ENCODE data around the gene PRKCA. TPM values are rescaled to one million over a fixed set of nuclear protein-coding genes. Genes with fewer than 3 reads are reported as not detected.

PRKCA gene
- total RNA-seq, 1 experiment from 2014 or later: 20.7 TPM

DNA sequence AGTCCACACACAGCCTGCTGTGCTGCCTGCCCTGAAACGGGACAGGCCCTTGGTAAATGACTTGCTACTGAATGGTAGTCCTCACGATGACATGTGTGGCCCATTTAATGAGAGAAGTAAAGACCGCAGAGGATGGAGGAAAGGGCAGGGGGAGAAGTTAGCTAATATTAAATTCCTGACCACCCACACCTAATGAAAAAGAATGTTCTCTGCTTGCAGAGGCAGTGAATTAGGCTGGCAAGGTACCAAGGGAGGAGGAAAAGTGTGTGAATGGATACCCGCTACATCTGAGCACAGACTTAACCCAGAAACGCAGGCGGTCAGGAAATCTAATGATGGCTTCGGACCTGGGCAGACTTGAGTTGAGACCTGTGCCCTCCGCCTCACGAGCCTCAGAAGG, 141.2 kb downstream of the PRKCA start:
- Mint-ChIP-seq H3K4me3 (ENCODE audit: unreplicated experiment) (no peak overlapping the region), H3K27ac (ENCODE audit: low read depth, unreplicated experiment) (no peak overlapping the region), H3K9me3 (ENCODE audit: unreplicated experiment) (no peaks in the 10 kb centered on the region), H3K4me1 (ENCODE audit: insufficient read depth, unreplicated experiment) (peaks cover 10% of the 10 kb centered on the region), H3K27me3 (ENCODE audit: insufficient read depth, unreplicated experiment) (no peaks in the 10 kb centered on the region), H3K36me3 (ENCODE audit: insufficient read depth, unreplicated experiment) (no peaks in the 10 kb centered on the region)
- no peak for DNase-seq (ENCODE audit: unreplicated experiment)
- CTCF ChIA-PET: interaction anchor here (0.8 kb wide), 2 partner anchors 9 to 11 kb away, joined by 3 read pairs; no protein-coding TSS in a partner anchor
- TF ChIP-seq, protein P1, sequence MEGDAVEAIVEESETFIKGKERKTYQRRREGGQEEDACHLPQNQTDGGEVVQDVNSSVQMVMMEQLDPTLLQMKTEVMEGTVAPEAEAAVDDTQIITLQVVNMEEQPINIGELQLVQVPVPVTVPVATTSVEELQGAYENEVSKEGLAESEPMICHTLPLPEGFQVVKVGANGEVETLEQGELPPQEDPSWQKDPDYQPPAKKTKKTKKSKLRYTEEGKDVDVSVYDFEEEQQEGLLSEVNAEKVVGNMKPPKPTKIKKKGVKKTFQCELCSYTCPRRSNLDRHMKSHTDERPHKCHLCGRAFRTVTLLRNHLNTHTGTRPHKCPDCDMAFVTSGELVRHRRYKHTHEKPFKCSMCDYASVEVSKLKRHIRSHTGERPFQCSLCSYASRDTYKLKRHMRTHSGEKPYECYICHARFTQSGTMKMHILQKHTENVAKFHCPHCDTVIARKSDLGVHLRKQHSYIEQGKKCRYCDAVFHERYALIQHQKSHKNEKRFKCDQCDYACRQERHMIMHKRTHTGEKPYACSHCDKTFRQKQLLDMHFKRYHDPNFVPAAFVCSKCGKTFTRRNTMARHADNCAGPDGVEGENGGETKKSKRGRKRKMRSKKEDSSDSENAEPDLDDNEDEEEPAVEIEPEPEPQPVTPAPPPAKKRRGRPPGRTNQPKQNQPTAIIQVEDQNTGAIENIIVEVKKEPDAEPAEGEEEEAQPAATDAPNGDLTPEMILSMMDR (IDR thresholded peaks at IDR 0.05; ENCODE audit: unreplicated experiment): no peak
- BruUV-seq (replicated peaks): no TSS peak
- intact Hi-C loops (cut with micrococcal nuclease): no loop called here
- POLR2A ChIA-PET: interaction anchor here (1.1 kb wide), 1 partner anchor 16 kb away, joined by 3 read pairs; no protein-coding TSS in a partner anchor

DNA sequence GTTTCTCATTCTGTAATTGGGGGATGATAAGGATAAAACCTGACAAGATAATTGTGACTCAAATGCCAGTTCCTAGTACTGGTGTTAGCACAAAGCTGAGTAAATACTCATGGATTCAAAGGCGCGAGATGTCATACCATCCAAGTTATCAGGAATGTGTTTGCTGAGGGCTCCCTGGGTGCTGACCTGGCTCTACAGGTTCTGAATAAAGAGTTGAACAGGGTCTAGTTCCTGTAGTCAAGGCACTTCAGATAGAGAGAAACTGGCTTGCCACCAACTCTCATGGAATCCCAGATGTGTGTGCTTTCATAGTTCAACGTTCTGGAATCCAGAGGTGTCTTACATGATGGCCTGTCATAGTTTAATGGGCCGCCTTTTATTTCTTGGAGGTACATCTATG, 141.6 kb downstream of the PRKCA start:
- no peak overlapping the region for H3K4me3 Mint-ChIP-seq (ENCODE audit: unreplicated experiment)
- CTCF ChIA-PET: interaction anchor here (0.6 kb wide), 1 partner anchor 17 kb away, joined by 3 read pairs; no protein-coding TSS in a partner anchor
- POLR2A ChIA-PET: interaction anchor here (0.6 kb wide), 1 partner anchor 51 kb away, joined by 3 read pairs; no protein-coding TSS in a partner anchor
- DNase-seq (ENCODE audit: unreplicated experiment): no peak
- peaks cover 10% of the 10 kb centered on the region for H3K4me1 Mint-ChIP-seq (ENCODE audit: insufficient read depth, unreplicated experiment)
- no peaks in the 10 kb centered on the region for H3K36me3 Mint-ChIP-seq (ENCODE audit: insufficient read depth, unreplicated experiment)
- intact Hi-C loops (cut with micrococcal nuclease): no loop called here
- H3K9me3 Mint-ChIP-seq (ENCODE audit: unreplicated experiment): no peaks in the 10 kb centered on the region
- no TSS peak for BruUV-seq (replicated peaks)
- TF ChIP-seq, protein P1 (IDR thresholded peaks at IDR 0.05; ENCODE audit: unreplicated experiment): no peak
- H3K27me3 Mint-ChIP-seq (ENCODE audit: insufficient read depth, unreplicated experiment): no peaks in the 10 kb centered on the region
- H3K27ac Mint-ChIP-seq (ENCODE audit: low read depth, unreplicated experiment): no peak overlapping the region

DNA sequence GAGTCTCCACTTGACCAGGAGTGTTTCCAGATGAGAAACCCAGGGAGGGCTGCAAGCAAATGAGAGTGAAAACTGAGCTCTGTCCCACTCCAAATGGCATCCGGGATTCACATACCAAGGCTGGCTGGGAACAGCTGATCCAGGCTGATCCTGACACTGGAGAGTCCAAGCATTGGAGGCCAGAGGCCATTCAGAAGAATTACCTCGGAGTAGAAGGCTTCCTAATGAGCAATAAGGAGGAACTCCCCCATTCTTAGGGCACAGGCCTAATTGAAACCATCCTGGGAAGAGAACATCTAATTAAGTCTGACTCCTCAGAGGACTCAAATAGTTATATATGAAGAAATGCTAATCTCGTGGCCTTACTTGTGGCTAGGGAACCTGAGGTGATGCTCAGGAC, 142.8 kb downstream of the PRKCA start:
- DNase-seq (ENCODE audit: unreplicated experiment): no peak
- H3K27me3 Mint-ChIP-seq (ENCODE audit: insufficient read depth, unreplicated experiment): no peaks in the 10 kb centered on the region
- no TSS peak for BruUV-seq (replicated peaks)
- intact Hi-C loops (cut with micrococcal nuclease): no loop called here
- H3K36me3 Mint-ChIP-seq (ENCODE audit: insufficient read depth, unreplicated experiment): no peaks in the 10 kb centered on the region
- no peak overlapping the region for H3K27ac Mint-ChIP-seq (ENCODE audit: low read depth, unreplicated experiment)
- ChIA-PET CTCF (no interaction called here), POLR2A (no interaction called here)
- no peak overlapping the region for H3K4me3 Mint-ChIP-seq (ENCODE audit: unreplicated experiment)
- TF ChIP-seq, protein P1 (IDR thresholded peaks at IDR 0.05; ENCODE audit: unreplicated experiment): no peak
- peaks cover 10% of the 10 kb centered on the region for H3K4me1 Mint-ChIP-seq (ENCODE audit: insufficient read depth, unreplicated experiment)
- no peaks in the 10 kb centered on the region for H3K9me3 Mint-ChIP-seq (ENCODE audit: unreplicated experiment)

DNA sequence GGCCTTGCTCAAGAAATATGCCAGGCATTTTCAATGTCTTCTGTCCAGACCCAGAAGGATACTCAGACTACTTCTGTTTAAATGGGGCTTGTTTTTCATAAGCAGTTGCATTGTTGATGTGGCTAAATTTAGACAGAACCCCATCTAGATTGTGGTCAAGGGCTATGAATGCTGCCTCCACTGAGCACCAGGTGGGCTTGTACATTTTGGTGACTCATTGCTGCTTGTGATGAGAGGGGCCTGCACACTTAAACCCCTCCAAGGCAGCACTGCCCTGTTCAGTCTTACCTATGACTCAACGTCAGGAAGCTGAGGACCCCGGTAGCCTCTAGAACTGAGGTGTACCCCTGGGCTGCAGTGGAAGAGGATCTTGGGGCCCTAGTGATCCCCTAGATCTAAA, 144.0 kb downstream of the PRKCA start:
- no peak for DNase-seq (ENCODE audit: unreplicated experiment)
- BruUV-seq (replicated peaks): no TSS peak
- TF ChIP-seq, protein P1 (IDR thresholded peaks at IDR 0.05; ENCODE audit: unreplicated experiment): no peak
- intact Hi-C loops (cut with micrococcal nuclease): no loop called here
- Mint-ChIP-seq H3K9me3 (ENCODE audit: unreplicated experiment) (no peaks in the 10 kb centered on the region), H3K4me3 (ENCODE audit: unreplicated experiment) (no peak overlapping the region), H3K27me3 (ENCODE audit: insufficient read depth, unreplicated experiment) (no peaks in the 10 kb centered on the region), H3K36me3 (ENCODE audit: insufficient read depth, unreplicated experiment) (no peaks in the 10 kb centered on the region), H3K4me1 (ENCODE audit: insufficient read depth, unreplicated experiment) (peaks cover 11% of the 10 kb centered on the region), H3K27ac (ENCODE audit: low read depth, unreplicated experiment) (no peak overlapping the region)
- ChIA-PET CTCF (interaction anchor here (1.6 kb wide), 1 partner anchor 14 kb away, joined by 4 read pairs; no protein-coding TSS in a partner anchor), POLR2A (interaction anchor here (1.1 kb wide), 1 partner anchor 11 kb away, joined by 4 read pairs; no protein-coding TSS in a partner anchor)

Data from MCF 10A (cell line).